HG03457 (cell line): ENCODE data around the gene COG5.
"Not testable (repeated sequence)": the region's sequence is repeated elsewhere in the genome, so short reads cannot be mapped to it uniquely, and the experiment has no call there.

Source experiments
- ATAC-seq: cut with Tn5 transposase; IDR thresholded peaks from one replicate; pipeline ENCODE4 v1.9.1; 2021; ENCODE audit warnings: moderate number of reproducible peaks; ENCODE audit not compliant: unreplicated experiment

Gene COG5

DNA sequence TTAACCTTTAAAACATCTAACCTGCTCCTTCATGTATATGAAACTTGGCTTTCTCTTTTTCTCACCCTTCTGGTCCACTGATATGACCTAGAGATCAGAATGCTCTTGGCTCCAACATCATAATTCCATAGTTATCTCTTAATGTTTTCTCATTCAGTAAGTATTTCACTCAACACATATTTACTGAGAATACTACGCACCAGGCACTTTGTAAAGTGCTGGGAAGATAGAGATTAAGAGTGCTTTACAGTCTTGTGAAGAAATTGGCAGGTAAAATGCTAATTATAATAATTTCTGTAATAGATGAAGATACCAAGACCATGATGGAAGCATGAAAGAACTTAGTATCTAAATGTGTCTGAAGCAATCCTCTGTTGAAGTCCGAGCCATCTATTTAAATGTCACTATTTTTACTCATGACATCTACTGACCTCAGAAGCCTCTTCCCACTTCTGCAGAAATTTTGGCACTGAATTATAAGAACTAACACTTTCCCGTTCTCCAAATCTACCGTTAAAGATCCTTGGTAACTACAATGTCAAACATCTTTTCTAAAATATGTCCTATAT is 278.7 kb downstream of the COG5 start:
- ATAC-seq: no peak

- ATAC-seq: no peak
These were observed 286.4 kb downstream of the COG5 start for GRCh38 chr7:107277331-107277730.

DNA sequence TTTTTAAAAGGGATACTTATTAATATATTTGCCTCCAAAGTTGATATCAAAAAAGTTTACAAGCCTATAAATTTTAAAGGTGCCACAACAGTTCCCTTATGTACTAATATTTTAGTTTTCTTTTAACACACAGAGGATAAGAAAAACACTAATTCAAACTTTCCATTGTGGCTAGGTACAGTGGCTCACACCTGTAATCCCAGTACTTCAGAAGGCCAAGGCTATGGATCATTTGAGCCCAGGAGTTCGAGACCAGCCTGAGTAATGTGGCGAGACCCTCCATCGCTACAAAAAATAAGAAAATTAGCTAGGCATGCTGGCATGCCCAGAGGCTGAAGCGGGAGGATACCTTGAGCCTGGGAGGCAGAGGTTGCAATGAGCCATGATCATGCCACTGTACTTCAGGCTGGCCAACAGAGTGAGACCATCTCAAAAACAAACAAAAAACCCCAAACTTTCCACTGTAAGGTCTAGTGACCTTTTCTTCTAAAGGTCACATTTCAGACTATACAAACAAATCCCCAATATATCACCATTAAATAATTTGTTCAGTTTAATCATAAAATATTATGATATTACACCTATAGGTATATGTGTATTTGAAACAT is 287.4 kb downstream of the COG5 start:
- no peak for ATAC-seq

DNA sequence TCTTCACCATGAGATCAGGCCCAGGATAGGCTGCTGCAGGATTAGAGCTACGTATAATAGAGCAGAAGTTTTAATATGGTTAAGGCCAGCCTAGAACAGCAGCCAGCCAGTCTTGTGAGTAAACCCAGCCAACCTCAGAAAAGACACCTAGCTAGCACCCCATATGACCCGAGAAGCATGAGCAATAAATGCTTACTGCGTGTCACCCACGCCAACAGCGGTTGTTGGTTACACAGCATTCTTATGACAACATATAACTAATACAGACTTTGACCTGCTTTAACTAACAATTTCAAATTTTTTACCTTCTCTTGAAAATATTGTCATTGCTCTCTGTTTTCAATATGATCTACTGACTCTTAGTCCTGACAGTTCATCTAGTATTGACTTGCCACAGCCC is 289.2 kb downstream of the COG5 start:
- no peak for ATAC-seq

- no peak for ATAC-seq
These were observed 293.9 kb downstream of the COG5 start for GRCh38 chr7:107269790-107270189.

DNA sequence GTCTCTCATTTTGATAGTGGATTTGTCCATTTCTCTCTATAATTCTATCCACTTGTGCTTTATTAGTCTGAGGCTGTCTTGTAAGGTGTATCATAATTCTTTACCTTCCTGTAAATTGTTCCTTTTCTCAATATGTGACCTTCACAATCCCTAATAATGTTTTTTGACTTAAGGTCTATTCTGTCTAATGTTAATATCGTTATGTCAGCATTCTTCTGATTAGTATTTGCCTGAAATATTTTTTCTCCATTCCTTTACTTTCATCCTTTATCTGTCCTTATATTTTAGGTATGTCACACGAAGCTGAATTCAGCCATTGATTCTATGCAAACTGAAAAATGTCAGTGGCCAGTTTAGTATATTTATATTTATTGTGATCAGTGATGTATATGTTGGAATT is 295.1 kb downstream of the COG5 start:
- no peak for ATAC-seq

DNA sequence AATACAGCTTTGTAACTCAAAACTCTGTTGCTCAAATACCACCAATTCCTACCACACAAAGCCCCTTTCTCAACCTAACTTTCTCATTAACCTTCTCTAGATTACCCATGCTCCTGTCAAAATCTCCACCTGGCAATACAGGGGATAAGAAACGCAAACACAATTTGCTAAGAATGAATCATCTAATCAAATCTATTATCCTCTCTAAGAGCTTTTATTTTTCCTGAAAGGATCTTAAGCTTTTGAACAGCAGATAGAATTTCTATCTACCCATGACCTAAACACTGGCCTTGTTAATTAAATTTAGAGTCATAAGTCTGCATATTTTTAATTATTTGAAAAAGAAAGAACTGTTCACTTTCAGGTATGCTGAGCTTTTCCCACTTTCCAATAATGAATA is 296.6 kb downstream of the COG5 start:
- ATAC-seq: no peak

GRCh38 chr7:107264723-107265122 is 299.0 kb downstream of the COG5 start:
- ATAC-seq: no peak

- no peak for ATAC-seq
These were observed 300.9 kb downstream of the COG5 start for GRCh38 chr7:107262857-107263256.

DNA sequence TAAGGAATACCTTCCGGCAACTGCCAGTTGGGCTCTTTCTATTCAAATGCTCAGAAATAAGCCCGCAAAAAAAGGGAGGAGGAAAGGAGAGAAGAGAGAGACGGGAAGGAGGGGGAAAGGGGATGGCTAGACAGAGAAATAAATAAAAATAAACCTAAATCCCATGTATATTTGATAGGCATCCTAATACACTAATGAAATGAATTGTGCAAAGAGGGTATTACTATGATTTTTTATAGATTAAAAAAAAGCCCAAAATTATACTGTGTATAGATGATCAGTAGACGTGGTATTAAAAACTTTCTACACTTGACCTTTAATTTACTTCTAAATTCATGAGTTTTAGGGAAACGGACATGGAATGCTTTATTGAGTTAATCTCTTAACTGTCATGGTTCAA is 305.0 kb downstream of the COG5 start:
- ATAC-seq: no peak

- ATAC-seq: no peak
These were observed 308.1 kb downstream of the COG5 start for GRCh38 chr7:107255602-107256001.

GRCh38 chr7:107254398-107254985 is 309.2 kb downstream of the COG5 start:
- no peak for ATAC-seq

- no peak for ATAC-seq
These were observed 310.1 kb downstream of the COG5 start for GRCh38 chr7:107253599-107253998.

- ATAC-seq: no peak
These were observed 311.8 kb downstream of the COG5 start for GRCh38 chr7:107251963-107252362.

- no peak for ATAC-seq
These were observed 315.0 kb downstream of the COG5 start for GRCh38 chr7:107248551-107249316.

- ATAC-seq: not testable (repeated sequence)
These were observed 316.9 kb downstream of the COG5 start for GRCh38 chr7:107246836-107247235.

- ATAC-seq: no peak
These were observed 319.1 kb downstream of the COG5 start for GRCh38 chr7:107244613-107245012.

- ATAC-seq: no peak
These were observed 321.5 kb downstream of the COG5 start for GRCh38 chr7:107242267-107242666.

DNA sequence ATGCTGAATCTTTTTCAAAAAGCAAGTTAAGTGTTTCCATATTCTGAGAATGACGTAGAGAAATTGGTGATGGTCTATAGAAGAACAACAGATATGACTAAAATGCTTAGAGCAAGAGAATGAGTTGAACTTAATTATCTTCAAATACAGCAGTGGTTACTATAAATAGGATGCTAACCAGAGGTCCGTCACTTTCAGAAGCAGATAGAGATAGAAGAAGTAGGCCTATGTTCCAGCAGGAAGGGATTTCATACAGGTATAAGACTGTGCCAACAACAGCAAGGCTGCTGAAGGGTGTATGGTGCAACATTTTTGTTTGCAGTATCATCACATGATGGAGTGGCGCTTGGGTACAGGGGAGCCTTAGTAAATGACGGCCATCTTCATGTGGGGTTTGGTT is 326.3 kb downstream of the COG5 start:
- ATAC-seq: no peak

GRCh38 chr7:107236862-107237261 is 326.9 kb downstream of the COG5 start:
- no peak for ATAC-seq

- ATAC-seq: no peak
These were observed 329.3 kb downstream of the COG5 start for GRCh38 chr7:107234436-107234835.

DNA sequence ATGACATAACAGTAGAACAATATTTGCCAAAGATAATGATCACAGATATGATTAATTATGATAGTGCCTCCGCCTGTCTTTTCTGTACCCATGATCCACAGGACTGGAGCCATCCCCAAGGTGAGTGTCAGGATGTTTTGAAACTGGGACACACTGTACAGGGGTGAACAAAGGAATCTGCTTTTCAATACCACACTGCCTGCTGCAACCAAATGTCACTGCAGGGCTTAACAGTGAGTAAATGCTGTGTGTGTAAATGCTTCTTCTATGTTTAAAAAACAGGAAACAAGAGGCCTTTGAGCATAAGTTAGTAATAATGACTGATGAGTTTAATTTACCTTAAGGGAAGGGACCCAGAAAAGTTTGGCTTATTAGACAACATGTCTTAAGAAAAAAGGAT is 329.7 kb downstream of the COG5 start:
- ATAC-seq: no peak
